ENCODE data around the gene BCL2L13. TPM values are rescaled to one million over a fixed set of nuclear protein-coding genes. Genes with fewer than 3 reads are reported as not detected.

The BCL2L13 gene
- polyA plus RNA-seq, 4 donors = 15.1 to 35.1 (median 20.6) TPM

- Histone ChIP-seq H3K36me3 (ENCODE audit: control insufficient read depth in 3 of 3, insufficient read depth in 2 of 3, low read depth in 1 of 3, low read length in 3 of 3) (peaks cover 0 to 24% (median 3%) of the 10 kb centered on the region in 3 donors), H3K27me3 (ENCODE audit: control insufficient read depth in 3 of 3, insufficient read depth in 3 of 3, low read length in 3 of 3) (no peaks in the 10 kb centered on the region), H3K4me3 (ENCODE audit: low read depth in 1 of 3, low read length in 3 of 3) (no peak overlapping the region), H3K9me3 (ENCODE audit: control insufficient read depth in 2 of 2, insufficient read depth in 1 of 2, low read depth in 1 of 2, low read length in 1 of 2) (no peaks in the 10 kb centered on the region), H3K4me1 (ENCODE audit: control insufficient read depth in 3 of 3, insufficient read depth in 2 of 3, low read depth in 1 of 3, low read length in 2 of 3) (peaks cover 0 to 1% (median 0%) of the 10 kb centered on the region in 3 donors), H3K27ac (ENCODE audit: low read depth in 1 of 3, low read length in 2 of 3) (no peak overlapping the region)
- 34 to 49% (median 49%) methylated on average over 3 of the region's 3 CpGs for WGBS, 3 donors
- no peak for FAIRE-seq
- no peak for DNase-seq
These were observed 62.2 kb downstream of the BCL2L13 start for GRCh38 chr22:17700778-17701177.

GRCh38 chr22:17703811-17704210, 65.3 kb downstream of the BCL2L13 start:
- Histone ChIP-seq H3K27me3 (ENCODE audit: control insufficient read depth in 3 of 3, insufficient read depth in 3 of 3, low read length in 3 of 3) (no peaks in the 10 kb centered on the region), H3K4me3 (ENCODE audit: low read depth in 1 of 3, low read length in 3 of 3) (no peak overlapping the region), H3K9me3 (ENCODE audit: control insufficient read depth in 2 of 2, insufficient read depth in 1 of 2, low read depth in 1 of 2, low read length in 1 of 2) (no peaks in the 10 kb centered on the region), H3K4me1 (ENCODE audit: control insufficient read depth in 3 of 3, insufficient read depth in 2 of 3, low read depth in 1 of 3, low read length in 2 of 3) (peaks cover 0 to 4% (median 3%) of the 10 kb centered on the region in 3 donors), H3K27ac (ENCODE audit: low read depth in 1 of 3, low read length in 2 of 3) (no peak overlapping the region), H3K36me3 (ENCODE audit: control insufficient read depth in 3 of 3, insufficient read depth in 2 of 3, low read depth in 1 of 3, low read length in 3 of 3) (peaks cover 0 to 15% (median 5%) of the 10 kb centered on the region in 3 donors)
- 98 to 100% (median 100%) methylated on average over 2 of the region's 2 CpGs for WGBS, 3 donors
- no peak for FAIRE-seq
- no peak for DNase-seq

- no peaks in the 10 kb centered on the region for H3K9me3 ChIP-seq (ENCODE audit: control insufficient read depth in 2 of 2, insufficient read depth in 1 of 2, low read depth in 1 of 2, low read length in 1 of 2)
- peaks cover 0 to 22% (median 5%) of the 10 kb centered on the region in 3 donors for H3K36me3 ChIP-seq (ENCODE audit: control insufficient read depth in 3 of 3, insufficient read depth in 2 of 3, low read depth in 1 of 3, low read length in 3 of 3)
- DNase-seq = no peak
- H3K4me3 ChIP-seq (ENCODE audit: low read depth in 1 of 3, low read length in 3 of 3) = no peak overlapping the region
- H3K27ac ChIP-seq (ENCODE audit: low read depth in 1 of 3, low read length in 2 of 3) = no peak overlapping the region
- no peaks in the 10 kb centered on the region for H3K27me3 ChIP-seq (ENCODE audit: control insufficient read depth in 3 of 3, insufficient read depth in 3 of 3, low read length in 3 of 3)
- H3K4me1 ChIP-seq (ENCODE audit: control insufficient read depth in 3 of 3, insufficient read depth in 2 of 3, low read depth in 1 of 3, low read length in 2 of 3) = peaks cover 0 to 4% (median 3%) of the 10 kb centered on the region in 3 donors
- WGBS, 3 donors = 95 to 98% (median 97%) methylated on average over 7 of the region's 7 CpGs
- FAIRE-seq = no peak
These were observed 67.0 kb downstream of the BCL2L13 start for GRCh38 chr22:17705546-17705945.

DNA sequence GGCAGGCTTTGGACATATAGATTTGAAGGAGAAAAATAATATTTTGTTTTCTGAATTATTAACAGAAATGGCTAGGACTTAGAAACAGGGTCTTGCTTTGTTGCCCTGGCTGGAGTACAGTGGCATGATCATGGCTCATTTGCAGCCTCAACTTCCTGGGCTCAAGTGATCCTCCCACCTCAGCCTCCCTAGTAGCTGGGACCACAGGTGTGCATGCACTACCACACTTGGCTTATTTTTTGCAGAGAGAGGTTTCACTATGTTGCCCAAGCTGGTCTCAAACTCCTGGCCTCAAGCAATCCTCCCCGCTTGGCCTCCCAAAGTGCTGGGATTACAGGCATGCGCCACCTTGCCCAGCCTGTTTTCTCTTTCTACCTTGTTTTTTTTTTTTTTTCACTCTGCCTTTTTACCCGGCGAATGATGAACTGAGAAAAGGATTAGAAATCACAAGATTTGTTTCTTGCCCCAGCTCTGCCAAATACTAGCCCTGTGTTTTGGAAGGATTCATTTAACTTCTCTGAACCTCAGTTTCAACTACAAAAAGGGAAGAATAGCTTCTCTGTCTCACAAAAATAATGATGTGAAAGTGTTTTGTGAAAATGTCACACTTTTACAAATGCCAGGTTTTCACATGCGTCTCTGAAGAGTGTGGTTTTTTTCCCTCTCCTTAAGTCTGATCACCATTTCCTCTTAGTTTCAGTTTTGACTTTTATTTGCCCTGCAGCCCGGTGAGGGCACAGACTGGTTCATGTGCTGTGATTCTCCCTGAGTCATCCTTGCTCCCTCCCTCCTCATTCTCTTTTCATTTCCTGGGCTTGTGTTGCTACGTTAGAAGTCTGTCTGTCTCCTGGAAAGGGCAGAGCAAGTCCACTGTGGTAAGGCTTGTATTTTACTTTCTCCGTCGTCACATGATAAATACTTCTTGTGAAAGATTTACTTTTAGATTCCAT, 67.7 kb downstream of the BCL2L13 start:
- DNase-seq (peak; percentile 81 to 86), FAIRE-seq (no peak)
- no peak overlapping the region for H3K4me3 ChIP-seq (ENCODE audit: low read depth in 1 of 3, low read length in 3 of 3)
- no peaks in the 10 kb centered on the region for H3K9me3 ChIP-seq (ENCODE audit: control insufficient read depth in 2 of 2, insufficient read depth in 1 of 2, low read depth in 1 of 2, low read length in 1 of 2)
- 28 to 35% (median 31%) methylated on average over 9 of the region's 9 CpGs for WGBS, 3 donors
- peaks cover 0 to 23% (median 5%) of the 10 kb centered on the region in 3 donors for H3K36me3 ChIP-seq (ENCODE audit: control insufficient read depth in 3 of 3, insufficient read depth in 2 of 3, low read depth in 1 of 3, low read length in 3 of 3)
- H3K4me1 ChIP-seq (ENCODE audit: control insufficient read depth in 3 of 3, insufficient read depth in 2 of 3, low read depth in 1 of 3, low read length in 2 of 3) = peaks cover 0 to 4% (median 3%) of the 10 kb centered on the region in 3 donors
- H3K27me3 ChIP-seq (ENCODE audit: control insufficient read depth in 3 of 3, insufficient read depth in 3 of 3, low read length in 3 of 3) = no peaks in the 10 kb centered on the region
- H3K27ac ChIP-seq (ENCODE audit: low read depth in 1 of 3, low read length in 2 of 3) = peak overlapping the region; percentile 48 to 65 (median 52)

GRCh38 chr22:17706947-17707346, 68.4 kb downstream of the BCL2L13 start:
- H3K27me3 ChIP-seq (ENCODE audit: control insufficient read depth in 3 of 3, insufficient read depth in 3 of 3, low read length in 3 of 3) = no peaks in the 10 kb centered on the region
- H3K27ac ChIP-seq (ENCODE audit: low read depth in 1 of 3, low read length in 2 of 3) = peak overlapping the region in 2 of 3 donors; percentile 14 to 65
- peaks cover 0 to 23% (median 5%) of the 10 kb centered on the region in 3 donors for H3K36me3 ChIP-seq (ENCODE audit: control insufficient read depth in 3 of 3, insufficient read depth in 2 of 3, low read depth in 1 of 3, low read length in 3 of 3)
- no peaks in the 10 kb centered on the region for H3K9me3 ChIP-seq (ENCODE audit: control insufficient read depth in 2 of 2, insufficient read depth in 1 of 2, low read depth in 1 of 2, low read length in 1 of 2)
- H3K4me3 ChIP-seq (ENCODE audit: low read depth in 1 of 3, low read length in 3 of 3) = no peak overlapping the region
- WGBS, 3 donors = 93 to 100% (median 96%) methylated on average over 1 of the region's 1 CpG
- FAIRE-seq (no peak), DNase-seq (no peak)
- H3K4me1 ChIP-seq (ENCODE audit: control insufficient read depth in 3 of 3, insufficient read depth in 2 of 3, low read depth in 1 of 3, low read length in 2 of 3) = peaks cover 0 to 4% (median 3%) of the 10 kb centered on the region in 3 donors

GRCh38 chr22:17707526-17707925, 69.0 kb downstream of the BCL2L13 start:
- no peak for FAIRE-seq
- H3K4me3 ChIP-seq (ENCODE audit: low read depth in 1 of 3, low read length in 3 of 3) = no peak overlapping the region

DNA sequence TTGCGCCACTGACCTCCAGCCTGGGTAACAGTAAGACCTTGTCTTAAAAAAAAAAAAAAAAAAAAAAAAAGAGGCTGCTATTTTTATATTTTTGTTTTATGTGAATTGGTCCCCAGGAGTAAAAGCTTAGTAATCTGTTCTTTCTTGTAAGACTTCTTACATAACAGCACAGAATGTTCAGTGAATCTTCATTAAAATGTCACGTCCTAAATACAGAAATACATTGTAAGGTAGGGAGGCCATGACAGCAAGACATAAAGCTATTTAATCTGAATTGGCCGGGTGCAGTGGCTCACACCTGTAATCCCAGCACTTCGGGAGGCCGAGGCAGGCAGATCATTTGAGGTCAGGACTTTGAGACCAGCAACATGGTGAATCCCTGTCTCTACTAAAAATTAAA, 71.5 kb downstream of the BCL2L13 start:
- FAIRE-seq = no peak
- 96 to 99% (median 98%) methylated on average over 5 of the region's 5 CpGs for WGBS, 3 donors
- DNase-seq = no peak

More at GRCh38 chr22:17707526-17707925, 69.0 kb downstream of the BCL2L13 start:
- Histone ChIP-seq H3K27me3 (ENCODE audit: control insufficient read depth in 3 of 3, insufficient read depth in 3 of 3, low read length in 3 of 3) (no peaks in the 10 kb centered on the region), H3K9me3 (ENCODE audit: control insufficient read depth in 2 of 2, insufficient read depth in 1 of 2, low read depth in 1 of 2, low read length in 1 of 2) (no peaks in the 10 kb centered on the region), H3K36me3 (ENCODE audit: control insufficient read depth in 3 of 3, insufficient read depth in 2 of 3, low read depth in 1 of 3, low read length in 3 of 3) (peaks cover 0 to 18% (median 2%) of the 10 kb centered on the region in 3 donors), H3K27ac (ENCODE audit: low read depth in 1 of 3, low read length in 2 of 3) (no peak overlapping the region), H3K4me1 (ENCODE audit: control insufficient read depth in 3 of 3, insufficient read depth in 2 of 3, low read depth in 1 of 3, low read length in 2 of 3) (peaks cover 0 to 4% (median 3%) of the 10 kb centered on the region in 3 donors)
- 64 to 78% (median 73%) methylated on average over 3 of the region's 3 CpGs for WGBS, 3 donors
- DNase-seq = no peak

GRCh38 chr22:17712441-17712840, 73.9 kb downstream of the BCL2L13 start:
- H3K9me3 ChIP-seq (ENCODE audit: control insufficient read depth in 2 of 2, insufficient read depth in 1 of 2, low read depth in 1 of 2, low read length in 1 of 2) = no peaks in the 10 kb centered on the region
- WGBS, 3 donors = 69 to 80% (median 77%) methylated on average over 2 of the region's 2 CpGs
- DNase-seq (no peak), FAIRE-seq (no peak)
- H3K4me3 ChIP-seq (ENCODE audit: low read depth in 1 of 3, low read length in 3 of 3) = no peak overlapping the region
- H3K36me3 ChIP-seq (ENCODE audit: control insufficient read depth in 3 of 3, insufficient read depth in 2 of 3, low read depth in 1 of 3, low read length in 3 of 3) = peaks cover 0 to 12% (median 2%) of the 10 kb centered on the region in 3 donors
- no peaks in the 10 kb centered on the region for H3K4me1 ChIP-seq (ENCODE audit: control insufficient read depth in 3 of 3, insufficient read depth in 2 of 3, low read depth in 1 of 3, low read length in 2 of 3)
- H3K27ac ChIP-seq (ENCODE audit: low read depth in 1 of 3, low read length in 2 of 3) = no peak overlapping the region
- no peaks in the 10 kb centered on the region for H3K27me3 ChIP-seq (ENCODE audit: control insufficient read depth in 3 of 3, insufficient read depth in 3 of 3, low read length in 3 of 3)

More for the DNA sequence above, 71.5 kb downstream of the BCL2L13 start:
- no peak overlapping the region for H3K27ac ChIP-seq (ENCODE audit: low read depth in 1 of 3, low read length in 2 of 3)
- H3K9me3 ChIP-seq (ENCODE audit: control insufficient read depth in 2 of 2, insufficient read depth in 1 of 2, low read depth in 1 of 2, low read length in 1 of 2) = no peaks in the 10 kb centered on the region
- no peak overlapping the region for H3K4me3 ChIP-seq (ENCODE audit: low read depth in 1 of 3, low read length in 3 of 3)
- peaks cover 0 to 11% (median 2%) of the 10 kb centered on the region in 3 donors for H3K36me3 ChIP-seq (ENCODE audit: control insufficient read depth in 3 of 3, insufficient read depth in 2 of 3, low read depth in 1 of 3, low read length in 3 of 3)
- no peaks in the 10 kb centered on the region for H3K27me3 ChIP-seq (ENCODE audit: control insufficient read depth in 3 of 3, insufficient read depth in 3 of 3, low read length in 3 of 3)
- H3K4me1 ChIP-seq (ENCODE audit: control insufficient read depth in 3 of 3, insufficient read depth in 2 of 3, low read depth in 1 of 3, low read length in 2 of 3) = peaks cover 0 to 4% (median 3%) of the 10 kb centered on the region in 3 donors
